Measurements from ENCODE around the gene KCTD8.

Gene KCTD8

GRCh38 chr4:44161756-44162155, 286.9 kb downstream of the KCTD8 start:
- no peak for FAIRE-seq

- FAIRE-seq = no peak
Measured at GRCh38 chr4:44160776-44161367, 287.7 kb downstream of the KCTD8 start.

DNA sequence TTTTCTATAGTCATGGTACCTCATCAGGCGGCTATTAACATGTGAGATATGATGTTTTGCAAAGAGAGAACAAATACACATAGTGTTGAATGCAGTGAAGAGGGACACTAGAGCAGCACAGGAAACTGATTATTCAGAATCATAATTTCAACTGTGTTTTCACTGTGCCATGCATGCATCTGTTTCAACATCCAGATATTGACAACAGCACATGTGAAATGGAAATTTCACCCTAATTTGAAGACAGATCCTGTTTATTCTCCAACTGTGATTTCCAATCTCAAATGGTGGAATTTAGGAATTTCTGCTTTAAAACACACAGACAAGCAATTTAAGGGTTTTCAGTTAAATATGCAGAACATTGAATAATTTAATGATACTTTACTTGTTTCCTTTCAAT, 288.6 kb downstream of the KCTD8 start:
- no peak for FAIRE-seq

GRCh38 chr4:44157611-44158277, 290.9 kb downstream of the KCTD8 start:
- FAIRE-seq = no peak

DNA sequence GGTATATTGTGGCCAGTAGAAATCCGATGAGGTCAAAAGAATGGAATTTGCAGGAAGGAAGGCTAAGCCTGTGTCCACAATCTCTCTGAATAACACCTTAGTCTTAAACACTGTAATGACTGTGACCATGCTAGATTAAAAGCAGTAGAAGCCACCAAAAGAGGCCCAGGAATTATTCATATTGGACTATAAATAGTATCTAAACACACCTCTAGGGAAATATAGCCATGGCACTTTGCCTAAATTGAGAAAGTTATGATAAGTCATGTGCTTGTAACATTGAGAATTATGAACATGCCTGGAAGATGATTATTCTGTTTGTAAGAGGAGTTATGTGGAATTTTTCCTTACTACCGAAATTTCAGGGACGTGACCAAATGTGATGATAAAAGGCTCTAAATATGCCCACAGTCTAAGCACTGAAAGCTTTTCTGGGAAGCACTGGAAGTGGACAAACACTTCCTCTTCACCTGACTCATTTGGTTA, 298.5 kb downstream of the KCTD8 start:
- no peak for FAIRE-seq

- FAIRE-seq = no peak
Measured at GRCh38 chr4:44149282-44149681, 299.3 kb downstream of the KCTD8 start.

DNA sequence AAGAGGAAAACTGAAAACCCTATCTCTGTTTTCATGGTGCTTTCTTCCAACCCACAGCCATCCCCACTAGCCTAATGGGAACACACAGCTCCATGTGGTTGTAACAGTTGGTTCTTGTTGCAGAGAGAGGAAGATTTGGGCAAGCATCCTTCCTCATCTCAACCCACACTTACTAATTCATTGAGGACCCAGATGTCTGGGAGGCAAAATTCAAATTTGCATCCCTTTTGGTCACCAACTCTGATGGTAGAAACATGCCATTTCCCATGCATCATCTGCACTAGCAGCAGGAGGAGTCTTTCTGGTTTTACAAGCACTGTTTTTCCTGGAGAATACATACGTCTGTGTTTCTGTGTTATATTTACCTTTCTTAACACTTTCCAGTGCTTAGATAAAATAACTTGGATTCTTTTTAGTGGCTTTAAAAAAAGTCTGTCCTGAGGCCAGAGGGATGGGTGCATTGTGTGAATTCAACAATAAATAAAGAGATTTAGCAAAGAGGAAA, 301.0 kb downstream of the KCTD8 start:
- no peak for FAIRE-seq

DNA sequence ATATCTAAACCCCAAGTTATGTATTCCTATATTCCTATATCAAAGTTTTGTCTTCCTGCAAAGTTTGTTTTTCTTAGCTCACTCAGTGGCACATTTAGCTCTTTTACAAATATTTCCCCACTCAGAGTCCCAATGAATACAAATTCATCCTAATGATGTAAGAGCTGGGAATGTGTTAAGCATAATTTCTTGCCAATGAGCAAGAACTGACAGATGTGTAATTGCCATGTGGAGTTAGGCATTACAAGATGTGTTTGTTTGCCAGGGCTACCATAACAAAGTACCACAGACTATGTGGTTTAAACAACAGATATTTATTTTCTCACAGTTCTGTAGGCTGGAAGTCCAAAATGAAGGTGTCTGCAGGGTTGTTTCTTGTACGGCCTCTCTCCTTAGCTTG, 302.1 kb downstream of the KCTD8 start:
- no peak for FAIRE-seq

- FAIRE-seq = no peak
Measured at GRCh38 chr4:44145868-44146267, 302.7 kb downstream of the KCTD8 start.

GRCh38 chr4:44132526-44132925, 316.1 kb downstream of the KCTD8 start:
- no peak for FAIRE-seq
